Measurements from ENCODE around the gene ASIP. TPM values are rescaled to one million over a fixed set of nuclear protein-coding genes. Genes with fewer than 3 reads are reported as not detected.

ASIP gene
- total and polyA plus RNA-seq, 2 of the 13 experiments (the other 11 are each of a cell fraction or from before 2014, with no cell fraction given) = not detected

- TF ChIP-seq ZNF430 (CRISPR knock-in tag; IDR thresholded peaks at IDR 0.05) = 0 out of 2 replicates have a peak, but pooled peaks have one; percentile 42
- TF ChIP-seq ZNF501 (CRISPR knock-in tag; IDR thresholded peaks at IDR 0.05) = peak; percentile 69
- TF ChIP-seq, protein P1, sequence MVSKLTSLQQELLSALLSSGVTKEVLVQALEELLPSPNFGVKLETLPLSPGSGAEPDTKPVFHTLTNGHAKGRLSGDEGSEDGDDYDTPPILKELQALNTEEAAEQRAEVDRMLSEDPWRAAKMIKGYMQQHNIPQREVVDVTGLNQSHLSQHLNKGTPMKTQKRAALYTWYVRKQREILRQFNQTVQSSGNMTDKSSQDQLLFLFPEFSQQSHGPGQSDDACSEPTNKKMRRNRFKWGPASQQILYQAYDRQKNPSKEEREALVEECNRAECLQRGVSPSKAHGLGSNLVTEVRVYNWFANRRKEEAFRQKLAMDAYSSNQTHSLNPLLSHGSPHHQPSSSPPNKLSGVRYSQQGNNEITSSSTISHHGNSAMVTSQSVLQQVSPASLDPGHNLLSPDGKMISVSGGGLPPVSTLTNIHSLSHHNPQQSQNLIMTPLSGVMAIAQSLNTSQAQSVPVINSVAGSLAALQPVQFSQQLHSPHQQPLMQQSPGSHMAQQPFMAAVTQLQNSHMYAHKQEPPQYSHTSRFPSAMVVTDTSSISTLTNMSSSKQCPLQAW (CRISPR knock-in tag; IDR thresholded peaks at IDR 0.05) = peak; percentile 79; the same call in 1 of the 2 replicates
- TF ChIP-seq ZNF766 (CRISPR knock-in tag; IDR thresholded peaks at IDR 0.05; ENCODE audit: borderline replicate concordance) = no peak
- peak; percentile 56; the same call in 1 of the 2 replicates for TF ChIP-seq PHF21A (CRISPR knock-in tag; IDR thresholded peaks at IDR 0.05)
- TF ChIP-seq HOXA3 (CRISPR knock-in tag; IDR thresholded peaks at IDR 0.05) = 0 out of 2 replicates have a peak, but pooled peaks have one; percentile 17
- no peak for TF ChIP-seq HNRNPH1 (optimal IDR thresholded peaks at IDR 0.05; ENCODE audit: low read depth, low read length)
- no peak for TF ChIP-seq RFX1 (IDR thresholded peaks at IDR 0.05)
- TF ChIP-seq ZNF414 (CRISPR knock-in tag; IDR thresholded peaks at IDR 0.05) = peak; percentile 51; the same call in 1 of the 2 replicates
- TF ChIP-seq, protein P2, sequence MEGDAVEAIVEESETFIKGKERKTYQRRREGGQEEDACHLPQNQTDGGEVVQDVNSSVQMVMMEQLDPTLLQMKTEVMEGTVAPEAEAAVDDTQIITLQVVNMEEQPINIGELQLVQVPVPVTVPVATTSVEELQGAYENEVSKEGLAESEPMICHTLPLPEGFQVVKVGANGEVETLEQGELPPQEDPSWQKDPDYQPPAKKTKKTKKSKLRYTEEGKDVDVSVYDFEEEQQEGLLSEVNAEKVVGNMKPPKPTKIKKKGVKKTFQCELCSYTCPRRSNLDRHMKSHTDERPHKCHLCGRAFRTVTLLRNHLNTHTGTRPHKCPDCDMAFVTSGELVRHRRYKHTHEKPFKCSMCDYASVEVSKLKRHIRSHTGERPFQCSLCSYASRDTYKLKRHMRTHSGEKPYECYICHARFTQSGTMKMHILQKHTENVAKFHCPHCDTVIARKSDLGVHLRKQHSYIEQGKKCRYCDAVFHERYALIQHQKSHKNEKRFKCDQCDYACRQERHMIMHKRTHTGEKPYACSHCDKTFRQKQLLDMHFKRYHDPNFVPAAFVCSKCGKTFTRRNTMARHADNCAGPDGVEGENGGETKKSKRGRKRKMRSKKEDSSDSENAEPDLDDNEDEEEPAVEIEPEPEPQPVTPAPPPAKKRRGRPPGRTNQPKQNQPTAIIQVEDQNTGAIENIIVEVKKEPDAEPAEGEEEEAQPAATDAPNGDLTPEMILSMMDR (CRISPR knock-in tag; IDR thresholded peaks at IDR 0.05) = no peak
- TF ChIP-seq, protein P3, sequence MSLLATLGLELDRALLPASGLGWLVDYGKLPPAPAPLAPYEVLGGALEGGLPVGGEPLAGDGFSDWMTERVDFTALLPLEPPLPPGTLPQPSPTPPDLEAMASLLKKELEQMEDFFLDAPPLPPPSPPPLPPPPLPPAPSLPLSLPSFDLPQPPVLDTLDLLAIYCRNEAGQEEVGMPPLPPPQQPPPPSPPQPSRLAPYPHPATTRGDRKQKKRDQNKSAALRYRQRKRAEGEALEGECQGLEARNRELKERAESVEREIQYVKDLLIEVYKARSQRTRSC (CRISPR knock-in tag; IDR thresholded peaks at IDR 0.05; ENCODE audit: low read depth) = 0 out of 2 replicates have a peak, but pooled peaks have one; percentile 6
- TF ChIP-seq HCFC1 (IDR thresholded peaks at IDR 0.05; ENCODE audit: low read depth, low read length) = no peak
- TF ChIP-seq, protein P4, sequence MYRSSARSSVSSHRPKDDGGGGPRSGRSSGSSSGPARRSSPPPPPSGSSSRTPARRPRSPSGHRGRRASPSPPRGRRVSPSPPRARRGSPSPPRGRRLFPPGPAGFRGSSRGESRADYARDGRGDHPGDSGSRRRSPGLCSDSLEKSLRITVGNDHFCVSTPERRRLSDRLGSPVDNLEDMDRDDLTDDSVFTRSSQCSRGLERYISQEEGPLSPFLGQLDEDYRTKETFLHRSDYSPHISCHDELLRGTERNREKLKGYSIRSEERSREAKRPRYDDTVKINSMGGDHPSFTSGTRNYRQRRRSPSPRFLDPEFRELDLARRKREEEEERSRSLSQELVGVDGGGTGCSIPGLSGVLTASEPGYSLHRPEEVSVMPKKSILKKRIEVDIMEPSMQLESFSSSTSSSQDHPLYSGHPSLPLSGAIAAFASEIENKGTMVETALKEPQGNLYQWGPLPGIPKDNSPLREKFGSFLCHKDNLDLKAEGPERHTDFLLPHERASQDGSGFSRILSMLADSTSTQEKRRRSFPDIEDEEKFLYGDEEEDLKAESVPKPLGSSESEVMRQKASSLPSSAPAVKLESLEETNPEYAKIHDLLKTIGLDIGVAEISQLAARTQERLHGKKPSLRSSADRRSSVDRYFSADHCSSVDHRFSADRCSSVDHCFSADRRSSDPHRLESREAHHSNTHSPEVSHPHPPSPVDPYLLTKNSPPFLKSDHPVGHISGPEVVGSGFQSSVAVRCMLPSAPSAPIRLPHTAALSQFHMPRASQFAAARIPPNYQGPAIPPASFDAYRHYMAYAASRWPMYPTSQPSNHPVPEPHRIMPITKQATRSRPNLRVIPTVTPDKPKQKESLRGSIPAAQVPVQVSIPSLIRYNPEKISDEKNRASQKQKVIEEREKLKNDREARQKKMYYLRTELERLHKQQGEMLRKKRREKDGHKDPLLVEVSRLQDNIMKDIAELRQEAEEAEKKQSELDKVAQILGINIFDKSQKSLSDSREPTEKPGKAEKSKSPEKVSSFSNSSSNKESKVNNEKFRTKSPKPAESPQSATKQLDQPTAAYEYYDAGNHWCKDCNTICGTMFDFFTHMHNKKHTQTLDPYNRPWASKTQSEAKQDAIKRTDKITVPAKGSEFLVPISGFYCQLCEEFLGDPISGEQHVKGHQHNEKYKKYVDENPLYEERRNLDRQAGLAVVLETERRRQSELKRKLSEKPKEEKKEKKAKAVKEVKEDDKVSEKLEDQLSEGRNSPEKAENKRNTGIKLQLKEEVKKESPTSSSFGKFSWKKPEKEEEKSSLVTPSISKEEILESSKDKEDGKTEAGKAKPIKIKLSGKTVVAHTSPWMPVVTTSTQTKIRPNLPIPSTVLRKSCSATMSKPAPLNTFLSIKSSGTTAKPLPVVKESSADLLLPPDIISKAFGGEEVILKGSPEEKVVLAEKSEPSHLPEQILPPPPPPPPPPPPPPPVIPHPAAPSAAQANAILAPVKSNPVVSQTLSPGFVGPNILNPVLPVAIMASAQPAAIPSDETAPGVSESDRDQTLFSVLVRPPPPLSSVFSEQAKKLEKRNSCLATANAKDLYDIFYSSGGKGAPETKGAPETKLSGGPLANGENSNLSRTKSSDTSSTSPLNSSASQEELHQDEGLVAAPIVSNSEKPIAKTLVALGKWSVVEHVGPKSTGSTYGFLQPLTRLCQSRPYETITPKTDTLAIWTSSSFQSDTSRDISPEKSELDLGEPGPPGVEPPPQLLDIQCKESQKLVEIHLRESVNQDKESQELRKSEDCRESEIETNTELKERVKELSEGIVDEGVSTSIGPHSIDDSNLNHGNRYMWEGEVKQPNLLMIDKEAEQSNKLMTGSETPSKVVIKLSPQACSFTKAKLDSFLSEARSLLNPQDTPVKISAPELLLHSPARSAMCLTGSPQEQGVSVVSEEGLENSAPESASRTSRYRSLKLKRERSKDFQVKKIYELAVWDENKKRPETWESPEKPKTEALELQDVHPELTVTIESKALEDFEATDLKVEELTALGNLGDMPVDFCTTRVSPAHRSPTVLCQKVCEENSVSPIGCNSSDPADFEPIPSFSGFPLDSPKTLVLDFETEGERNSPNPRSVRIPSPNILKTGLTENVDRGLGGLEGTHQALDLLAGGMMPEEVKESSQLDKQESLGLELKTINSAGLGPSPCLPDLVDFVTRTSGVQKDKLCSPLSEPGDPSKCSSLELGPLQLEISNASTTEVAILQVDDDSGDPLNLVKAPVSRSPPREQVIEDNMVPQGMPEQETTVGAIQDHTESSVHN (CRISPR knock-in tag; IDR thresholded peaks at IDR 0.05) = no peak
- no peak for TF ChIP-seq ZNF234 (CRISPR knock-in tag; conservative IDR thresholded peaks at IDR 0.05)
Observed at GRCh38 chr20:34300809-34301586, 59.8 kb downstream of the ASIP start (continued).

Data from HepG2 (cell line).